K562 (cell line): ENCODE results near the gene PLD1. TPM values are rescaled to one million over a fixed set of nuclear protein-coding genes. Genes with fewer than 3 reads are reported as not detected.

Experiments used
- BACH1 ChIP-seq: fragments of 200-800 bp; sonication (Bioruptor generic); IDR thresholded peaks from 2 replicates; pipeline ENCODE4 v1.6.1; 2016; ENCODE audit warnings: missing genetic modification characterization, missing compliant biosample characterization
- C11orf30 ChIP-seq: fragments of 450-650 bp; IDR thresholded peaks from 2 replicates; pipeline ENCODE4 v1.6.1; 2016; ENCODE audit warnings: low read depth, mild to moderate bottlenecking
- FOS ChIP-seq: IDR thresholded peaks from 3 replicates; pipeline ENCODE4 v1.6.1; 2011; ENCODE audit not compliant: insufficient read length; ENCODE audit errors: extremely low read depth
- FOXK2 ChIP-seq, 2 experiments: fragments of 450-650 bp; IDR thresholded peaks in 1 of 2; conservative IDR thresholded peaks in 1 of 2; 2 replicates each; pipeline ENCODE4 v1.6.1; 2016; ENCODE audit warnings: low read depth in 2 of 2, mild to moderate bottlenecking in 1 of 2
- HDAC2 ChIP-seq: fragments of 450-650 bp; IDR thresholded peaks from 2 replicates; pipeline ENCODE4 v1.6.1; 2016; ENCODE audit warnings: mild to moderate bottlenecking
- LCOR ChIP-seq: sonication (generic); formaldehyde crosslinking; IDR thresholded peaks from 2 replicates; pipeline ENCODE4 v1.8.0; 2022; ENCODE audit warnings: mild to moderate bottlenecking, missing genetic modification reagents
- NFE2 ChIP-seq: IDR thresholded peaks from 2 replicates; pipeline ENCODE4 v1.6.1; 2014; ENCODE audit warnings: antibody characterized with exemption, low read depth
- SMARCA4 ChIP-seq: fragments of 450-650 bp; IDR thresholded peaks from 2 replicates; pipeline ENCODE4 v1.6.1; 2016
- TBP ChIP-seq: optimal IDR thresholded peaks from 2 replicates; pipeline ENCODE3; 2011; ENCODE audit warnings: low read depth, low read length, improper control_type of control experiment
- TGIF2 ChIP-seq: sonication (generic); formaldehyde crosslinking; IDR thresholded peaks from 2 replicates; pipeline ENCODE4 v1.8.1; 2022; ENCODE audit warnings: mild to moderate bottlenecking, missing genetic modification reagents, moderate library complexity
- U2AF2 ChIP-seq: fragments of 200-400 bp; formaldehyde crosslinking; optimal IDR thresholded peaks from 2 replicates; pipeline ENCODE3; 2017; ENCODE audit warnings: low read depth, mild to moderate bottlenecking, low read length
- ZC3H8 ChIP-seq: fragments of 450-650 bp; IDR thresholded peaks from 2 replicates; pipeline ENCODE4 v1.6.1; 2017
- ZNF316 ChIP-seq: fragments of 450-650 bp; IDR thresholded peaks from 2 replicates; pipeline ENCODE4 v1.6.1; 2016
- polyA plus RNA-seq, 8 experiments: library from polyadenylated mRNA; depleted of rRNA in 4 of 8; stranded (reverse) in 5 of 8; unstranded in 3 of 8; fragments of >200 nt; fragmentation: Nextera tagmentation in 2 of 8; fragmentation: Illumina TruSeq in 1 of 8; extraction: Ambion mirVana in 2 of 8; extraction: Trizol in 1 of 8; gene quantifications; 2 replicates each; pipeline versions ENCODE4 v1.2.1 to v1.2.3, GENCODE V29; 2011 to 2014; ENCODE audit warnings: inconsistent platforms in 1 of 8, missing spikeins in 1 of 8
- total RNA-seq, 7 experiments: library from RNA; depleted of rRNA in 6 of 7; stranded (reverse); fragments of >200 nt in 6 of 7; fragmentation: Illumina TruSeq in 2 of 7; extraction: Trizol in 2 of 7; gene quantifications; 2 replicates each; pipeline versions ENCODE4 v1.2.1 to v1.2.3, GENCODE V29; 2011 to 2021; ENCODE audit warnings: low replicate concordance in 1 of 7
- TF ChIP-seq, protein P1 (sequence below): IDR thresholded peaks from 2 replicates; pipeline ENCODE4 v1.6.1; 2012; ENCODE audit warnings: low read depth, low read length, improper control_type of control experiment, borderline replicate concordance
- TF ChIP-seq, protein P2 (sequence below), 2 experiments: fragments of 450-650 bp; conservative IDR thresholded peaks; 2 replicates each; pipeline ENCODE4 v1.6.1; 2017; ENCODE audit warnings: mild to moderate bottlenecking in 2 of 2, moderate library complexity in 2 of 2
- TF ChIP-seq, protein P3 (sequence below): fragments of 450-650 bp; IDR thresholded peaks from 2 replicates; pipeline ENCODE4 v1.6.1; 2016; ENCODE audit warnings: borderline replicate concordance

Gene PLD1
- total and polyA plus RNA-seq, 9 of the 15 experiments (the other 6 are each of a cell fraction or from before 2014, with no cell fraction given), result 8.4 to 26.1 (median 18.6) TPM

DNA sequence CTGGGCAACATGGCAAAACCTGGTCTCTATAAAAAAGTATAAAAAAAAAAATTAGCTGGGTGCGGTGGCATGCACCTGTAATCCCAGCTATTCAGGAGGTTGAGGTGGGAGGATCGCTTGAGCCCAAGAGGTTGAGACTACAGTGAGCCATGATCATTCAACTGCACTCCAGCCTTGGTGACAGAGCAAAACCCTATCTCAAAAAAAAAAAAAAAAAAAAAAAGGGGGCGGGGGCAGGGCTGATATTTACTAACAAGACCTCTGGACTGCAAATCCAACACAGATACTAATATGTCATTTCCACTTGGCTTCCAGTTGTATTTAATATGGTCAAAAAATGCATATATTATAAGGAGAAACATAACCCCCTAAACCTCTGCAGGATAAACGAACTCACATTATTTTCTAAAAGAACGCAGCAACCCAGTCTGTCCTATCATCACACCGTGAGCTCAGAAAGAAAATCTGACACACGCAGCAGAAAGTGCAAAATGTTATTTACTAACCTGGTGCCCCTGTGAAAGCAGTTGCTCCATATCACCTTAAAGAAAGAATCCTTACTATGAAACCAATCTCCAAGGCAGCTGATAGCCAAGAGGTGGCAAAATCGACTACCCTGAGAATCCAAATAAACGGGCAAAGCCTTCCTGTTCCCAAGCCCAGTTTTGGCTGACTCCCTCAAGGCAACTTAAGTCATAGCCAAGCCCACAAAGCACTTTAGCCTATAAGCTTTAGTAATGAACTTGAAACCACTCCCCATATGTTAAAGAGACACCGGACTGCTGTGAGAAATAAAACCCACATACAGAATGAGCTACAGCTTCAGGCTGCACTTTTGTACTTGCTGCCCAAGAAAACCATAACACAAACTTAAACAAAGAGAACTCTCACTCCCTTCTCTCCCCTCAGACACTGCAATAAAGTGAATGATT is 39.3 kb downstream of the PLD1 start (continued):
- TF ChIP-seq, protein P1, sequence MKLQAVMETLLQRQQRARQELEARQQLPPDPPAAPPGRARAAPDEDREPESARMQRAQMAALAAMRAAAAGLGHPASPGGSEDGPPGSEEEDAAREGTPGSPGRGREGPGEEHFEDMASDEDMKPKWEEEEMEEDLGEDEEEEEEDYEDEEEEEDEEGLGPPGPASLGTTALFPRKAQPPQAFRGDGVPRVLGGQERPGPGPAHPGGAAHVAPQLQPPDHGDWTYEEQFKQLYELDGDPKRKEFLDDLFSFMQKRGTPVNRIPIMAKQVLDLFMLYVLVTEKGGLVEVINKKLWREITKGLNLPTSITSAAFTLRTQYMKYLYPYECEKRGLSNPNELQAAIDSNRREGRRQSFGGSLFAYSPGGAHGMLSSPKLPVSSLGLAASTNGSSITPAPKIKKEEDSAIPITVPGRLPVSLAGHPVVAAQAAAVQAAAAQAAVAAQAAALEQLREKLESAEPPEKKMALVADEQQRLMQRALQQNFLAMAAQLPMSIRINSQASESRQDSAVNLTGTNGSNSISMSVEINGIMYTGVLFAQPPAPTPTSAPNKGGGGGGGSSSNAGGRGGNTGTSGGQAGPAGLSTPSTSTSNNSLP, result 0 out of 2 replicates have a peak, but pooled peaks have one; percentile 52
- TF ChIP-seq ZC3H8 (no peak), ZNF316 (peak; percentile 38; the same call in 1 of the 2 replicates), BACH1 (no peak), TBP (peak; percentile 16), SMARCA4 (peak; percentile 40; the same call in 1 of the 2 replicates), FOXK2 (conservative IDR thresholded peaks at IDR 0.05 in 1 of 2, IDR thresholded peaks at IDR 0.05 in 1 of 2; ENCODE audit: low read depth in 2 of 2) (peak; percentile 19 to 30; a peak in 1 of 4 replicates), HDAC2 (0 out of 2 replicates have a peak, but pooled peaks have one; percentile 37), FOS (no peak), NFE2 (peak; percentile 42; the same call in 1 of the 2 replicates), C11orf30 (peak; percentile 35; the same call in 1 of the 2 replicates), LCOR (CRISPR knock-in tag) (peak; percentile 44; the same call in 1 of the 2 replicates), TGIF2 (CRISPR knock-in tag) (no peak), U2AF2 (no peak)
- TF ChIP-seq, protein P2, sequence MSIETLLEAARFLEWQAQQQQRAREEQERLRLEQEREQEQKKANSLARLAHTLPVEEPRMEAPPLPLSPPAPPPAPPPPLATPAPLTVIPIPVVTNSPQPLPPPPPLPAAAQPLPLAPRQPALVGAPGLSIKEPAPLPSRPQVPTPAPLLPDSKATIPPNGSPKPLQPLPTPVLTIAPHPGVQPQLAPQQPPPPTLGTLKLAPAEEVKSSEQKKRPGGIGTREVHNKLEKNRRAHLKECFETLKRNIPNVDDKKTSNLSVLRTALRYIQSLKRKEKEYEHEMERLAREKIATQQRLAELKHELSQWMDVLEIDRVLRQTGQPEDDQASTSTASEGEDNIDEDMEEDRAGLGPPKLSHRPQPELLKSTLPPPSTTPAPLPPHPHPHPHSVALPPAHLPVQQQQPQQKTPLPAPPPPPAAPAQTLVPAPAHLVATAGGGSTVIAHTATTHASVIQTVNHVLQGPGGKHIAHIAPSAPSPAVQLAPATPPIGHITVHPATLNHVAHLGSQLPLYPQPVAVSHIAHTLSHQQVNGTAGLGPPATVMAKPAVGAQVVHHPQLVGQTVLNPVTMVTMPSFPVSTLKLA (conservative IDR thresholded peaks at IDR 0.05), result peak in 1 of 2 experiments; percentile 48; a peak in 1 of 4 replicates
- TF ChIP-seq, protein P3, sequence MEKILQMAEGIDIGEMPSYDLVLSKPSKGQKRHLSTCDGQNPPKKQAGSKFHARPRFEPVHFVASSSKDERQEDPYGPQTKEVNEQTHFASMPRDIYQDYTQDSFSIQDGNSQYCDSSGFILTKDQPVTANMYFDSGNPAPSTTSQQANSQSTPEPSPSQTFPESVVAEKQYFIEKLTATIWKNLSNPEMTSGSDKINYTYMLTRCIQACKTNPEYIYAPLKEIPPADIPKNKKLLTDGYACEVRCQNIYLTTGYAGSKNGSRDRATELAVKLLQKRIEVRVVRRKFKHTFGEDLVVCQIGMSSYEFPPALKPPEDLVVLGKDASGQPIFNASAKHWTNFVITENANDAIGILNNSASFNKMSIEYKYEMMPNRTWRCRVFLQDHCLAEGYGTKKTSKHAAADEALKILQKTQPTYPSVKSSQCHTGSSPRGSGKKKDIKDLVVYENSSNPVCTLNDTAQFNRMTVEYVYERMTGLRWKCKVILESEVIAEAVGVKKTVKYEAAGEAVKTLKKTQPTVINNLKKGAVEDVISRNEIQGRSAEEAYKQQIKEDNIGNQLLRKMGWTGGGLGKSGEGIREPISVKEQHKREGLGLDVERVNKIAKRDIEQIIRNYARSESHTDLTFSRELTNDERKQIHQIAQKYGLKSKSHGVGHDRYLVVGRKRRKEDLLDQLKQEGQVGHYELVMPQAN, result 0 out of 2 replicates have a peak, but pooled peaks have one; percentile 16
